HepG2 (cell line): ENCODE results near the gene CIROP. TPM values are rescaled to one million over a fixed set of nuclear protein-coding genes. Genes with fewer than 3 reads are reported as not detected.

Source experiments
- ATF7 ChIP-seq, 2 experiments: fragments of 450-650 bp in 1 of 2; sonication (generic) in 1 of 2; formaldehyde crosslinking in 1 of 2; IDR thresholded peaks; 2 replicates each; pipeline versions ENCODE4 v1.4.0 to v1.6.1; 2016 to 2020; ENCODE audit warnings: antibody characterized with exemption in 1 of 2, mild to moderate bottlenecking in 1 of 2, missing genetic modification reagents in 1 of 2
- CREB1 ChIP-seq, 2 experiments: fragments of 450-650 bp in 1 of 2; IDR thresholded peaks; 2 replicates each; pipeline ENCODE4 v1.6.1; 2016 to 2017; ENCODE audit warnings: control low read depth in 1 of 2, mild to moderate bottlenecking in 1 of 2, missing compliant biosample characterization in 1 of 2, missing genetic modification characterization in 1 of 2
- PCBP2 ChIP-seq: fragments of 200-400 bp; formaldehyde crosslinking; optimal IDR thresholded peaks from 2 replicates; pipeline ENCODE3; 2018; ENCODE audit warnings: low read length, low read depth; ENCODE audit not compliant: poor library complexity, severe bottlenecking
- PRPF4 ChIP-seq: fragments of 200-400 bp; formaldehyde crosslinking; IDR thresholded peaks from 2 replicates; pipeline ENCODE4 v1.6.1; 2016; ENCODE audit warnings: low read length, low read depth; ENCODE audit not compliant: poor library complexity, severe bottlenecking
- REL ChIP-seq: sonication (generic); formaldehyde crosslinking; conservative IDR thresholded peaks from 2 replicates; pipeline ENCODE4 v1.8.0; 2022; ENCODE audit warnings: mild to moderate bottlenecking, missing genetic modification reagents, moderate library complexity
- ZFP1 ChIP-seq: IDR thresholded peaks from 2 replicates; pipeline ENCODE4 v1.6.1; 2016
- ZNF232 ChIP-seq: sonication (generic); formaldehyde crosslinking; IDR thresholded peaks from 2 replicates; pipeline ENCODE4 v1.4.0; 2020; ENCODE audit warnings: missing genetic modification reagents, borderline replicate concordance
- polyA plus RNA-seq, 8 experiments: library from polyadenylated mRNA; depleted of rRNA in 3 of 8; stranded (reverse) in 7 of 8; unstranded in 1 of 8; fragments of >200 nt; fragmentation: Illumina TruSeq in 4 of 8; extraction: Trizol in 4 of 8; gene quantifications; 2 replicates each; pipeline versions ENCODE4 v1.2.1 to v1.2.3, GENCODE V29; 2011 to 2016; ENCODE audit warnings: low read depth in 4 of 8, missing spikeins in 1 of 8, mixed read lengths in 1 of 8; ENCODE audit not compliant: insufficient read depth in 1 of 8
- total RNA-seq, 5 experiments: library from RNA; depleted of rRNA; stranded (reverse); fragments of >200 nt; fragmentation: Illumina TruSeq; extraction: Trizol; gene quantifications; 2 replicates each; pipeline ENCODE4 v1.2.3, GENCODE V29; 2016; ENCODE audit warnings: low read depth in 1 of 5
- TF ChIP-seq, protein P1 (sequence below), 2 experiments: IDR thresholded peaks; 2 replicates each; pipeline ENCODE4 v1.6.1; 2011 to 2012; ENCODE audit warnings: low read length in 2 of 2, borderline replicate concordance in 1 of 2, low read depth in 1 of 2, mild to moderate bottlenecking in 1 of 2, moderate library complexity in 1 of 2
- TF ChIP-seq, protein P2 (sequence below): sonication (generic); formaldehyde crosslinking; IDR thresholded peaks from 2 replicates; pipeline ENCODE4 v1.4.0; 2020; ENCODE audit warnings: missing genetic modification reagents, low read depth, mild to moderate bottlenecking, borderline replicate concordance
- TF ChIP-seq, protein P3 (sequence below): sonication (generic); formaldehyde crosslinking; IDR thresholded peaks from 2 replicates; pipeline ENCODE4 v1.4.0; 2020; ENCODE audit warnings: mild to moderate bottlenecking, missing genetic modification reagents
- TF ChIP-seq, protein P4 (sequence below): sonication (generic); formaldehyde crosslinking; IDR thresholded peaks from 2 replicates; pipeline ENCODE4 v1.5.0; 2020; ENCODE audit warnings: mild to moderate bottlenecking, missing genetic modification reagents, borderline replicate concordance
- TF ChIP-seq, protein P5 (sequence below): sonication (generic); formaldehyde crosslinking; IDR thresholded peaks from 2 replicates; pipeline ENCODE4 v1.5.0; 2020; ENCODE audit warnings: missing genetic modification reagents

CIROP gene
- total and polyA plus RNA-seq, 2 of the 13 experiments (the other 11 are each of a cell fraction or from before 2014, with no cell fraction given) = 0.07 TPM; not detected in 1

DNA sequence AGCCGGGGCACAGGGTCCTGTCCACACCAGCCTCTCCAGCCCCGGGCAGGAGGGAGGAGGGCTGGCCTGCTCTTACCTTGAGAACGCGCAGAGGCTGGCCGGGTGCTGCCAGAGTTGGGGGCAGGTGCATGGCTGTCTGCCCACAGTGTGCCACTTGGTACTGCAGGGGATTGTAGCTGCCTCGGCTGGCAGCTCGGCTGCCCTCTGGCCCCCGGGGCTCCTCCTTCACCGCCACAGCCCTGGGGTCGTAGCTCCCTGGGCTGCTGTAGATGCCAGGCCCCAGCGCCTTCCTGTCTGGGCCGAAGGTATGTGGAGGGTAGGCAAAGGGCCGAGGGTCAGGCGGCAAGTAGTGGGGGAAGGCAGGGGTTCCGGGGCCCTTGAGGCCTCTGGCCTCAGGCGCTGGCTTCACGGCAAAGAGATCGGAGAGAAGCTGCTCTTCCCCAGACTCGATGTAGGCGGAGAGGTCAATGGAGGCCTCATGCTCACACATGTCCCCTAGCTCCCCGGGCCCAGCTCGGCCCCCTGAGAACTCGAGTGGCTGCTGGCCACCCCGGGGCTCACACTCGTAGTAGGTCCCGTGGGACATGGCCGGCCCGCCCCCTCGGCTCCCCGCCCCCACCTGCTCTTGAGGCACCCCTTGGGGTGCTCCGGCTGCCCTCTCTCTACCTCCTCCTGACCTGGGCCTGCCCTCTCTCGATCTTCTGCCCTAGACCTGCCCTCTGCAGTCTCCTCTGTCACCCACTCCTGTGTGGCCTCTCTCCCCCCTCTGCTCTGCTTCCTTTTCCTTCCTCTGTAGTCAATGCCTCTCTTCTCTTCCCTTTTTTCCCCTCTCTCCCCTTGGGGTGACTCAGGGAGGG is 13.9 kb upstream of the CIROP start, which contains the start of gene CEBPE (continued):
- TF ChIP-seq ATF7 (IDR thresholded peaks at IDR 0.05) (no peak), ATF7 (CRISPR knock-in tag; IDR thresholded peaks at IDR 0.05) (no peak), REL (CRISPR knock-in tag) (no peak), ZFP1 (CRISPR knock-in tag) (no peak), PCBP2 (no peak), CREB1 (IDR thresholded peaks at IDR 0.05) (no peak), CREB1 (CRISPR knock-in tag; IDR thresholded peaks at IDR 0.05) (no peak), ZNF232 (CRISPR knock-in tag) (no peak), PRPF4 (no peak)
- TF ChIP-seq, protein P1, sequence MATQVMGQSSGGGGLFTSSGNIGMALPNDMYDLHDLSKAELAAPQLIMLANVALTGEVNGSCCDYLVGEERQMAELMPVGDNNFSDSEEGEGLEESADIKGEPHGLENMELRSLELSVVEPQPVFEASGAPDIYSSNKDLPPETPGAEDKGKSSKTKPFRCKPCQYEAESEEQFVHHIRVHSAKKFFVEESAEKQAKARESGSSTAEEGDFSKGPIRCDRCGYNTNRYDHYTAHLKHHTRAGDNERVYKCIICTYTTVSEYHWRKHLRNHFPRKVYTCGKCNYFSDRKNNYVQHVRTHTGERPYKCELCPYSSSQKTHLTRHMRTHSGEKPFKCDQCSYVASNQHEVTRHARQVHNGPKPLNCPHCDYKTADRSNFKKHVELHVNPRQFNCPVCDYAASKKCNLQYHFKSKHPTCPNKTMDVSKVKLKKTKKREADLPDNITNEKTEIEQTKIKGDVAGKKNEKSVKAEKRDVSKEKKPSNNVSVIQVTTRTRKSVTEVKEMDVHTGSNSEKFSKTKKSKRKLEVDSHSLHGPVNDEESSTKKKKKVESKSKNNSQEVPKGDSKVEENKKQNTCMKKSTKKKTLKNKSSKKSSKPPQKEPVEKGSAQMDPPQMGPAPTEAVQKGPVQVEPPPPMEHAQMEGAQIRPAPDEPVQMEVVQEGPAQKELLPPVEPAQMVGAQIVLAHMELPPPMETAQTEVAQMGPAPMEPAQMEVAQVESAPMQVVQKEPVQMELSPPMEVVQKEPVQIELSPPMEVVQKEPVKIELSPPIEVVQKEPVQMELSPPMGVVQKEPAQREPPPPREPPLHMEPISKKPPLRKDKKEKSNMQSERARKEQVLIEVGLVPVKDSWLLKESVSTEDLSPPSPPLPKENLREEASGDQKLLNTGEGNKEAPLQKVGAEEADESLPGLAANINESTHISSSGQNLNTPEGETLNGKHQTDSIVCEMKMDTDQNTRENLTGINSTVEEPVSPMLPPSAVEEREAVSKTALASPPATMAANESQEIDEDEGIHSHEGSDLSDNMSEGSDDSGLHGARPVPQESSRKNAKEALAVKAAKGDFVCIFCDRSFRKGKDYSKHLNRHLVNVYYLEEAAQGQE (IDR thresholded peaks at IDR 0.05; ENCODE audit: borderline replicate concordance in 1 of 2, low read depth in 1 of 2, low read length in 2 of 2) = no peak
- TF ChIP-seq, protein P2, sequence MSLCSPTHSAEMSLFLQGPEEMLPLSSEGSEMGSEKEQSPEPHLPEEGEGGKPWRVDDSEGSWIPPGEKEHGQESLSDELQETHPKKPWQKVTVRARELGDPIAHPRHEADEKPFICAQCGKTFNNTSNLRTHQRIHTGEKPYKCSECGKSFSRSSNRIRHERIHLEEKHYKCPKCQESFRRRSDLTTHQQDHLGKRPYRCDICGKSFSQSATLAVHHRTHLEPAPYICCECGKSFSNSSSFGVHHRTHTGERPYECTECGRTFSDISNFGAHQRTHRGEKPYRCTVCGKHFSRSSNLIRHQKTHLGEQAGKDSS (CRISPR knock-in tag) = no peak
- TF ChIP-seq, protein P3, sequence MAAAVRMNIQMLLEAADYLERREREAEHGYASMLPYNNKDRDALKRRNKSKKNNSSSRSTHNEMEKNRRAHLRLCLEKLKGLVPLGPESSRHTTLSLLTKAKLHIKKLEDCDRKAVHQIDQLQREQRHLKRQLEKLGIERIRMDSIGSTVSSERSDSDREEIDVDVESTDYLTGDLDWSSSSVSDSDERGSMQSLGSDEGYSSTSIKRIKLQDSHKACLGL (CRISPR knock-in tag) = peak; percentile 21; the same call in 1 of the 2 replicates
- TF ChIP-seq, protein P4, sequence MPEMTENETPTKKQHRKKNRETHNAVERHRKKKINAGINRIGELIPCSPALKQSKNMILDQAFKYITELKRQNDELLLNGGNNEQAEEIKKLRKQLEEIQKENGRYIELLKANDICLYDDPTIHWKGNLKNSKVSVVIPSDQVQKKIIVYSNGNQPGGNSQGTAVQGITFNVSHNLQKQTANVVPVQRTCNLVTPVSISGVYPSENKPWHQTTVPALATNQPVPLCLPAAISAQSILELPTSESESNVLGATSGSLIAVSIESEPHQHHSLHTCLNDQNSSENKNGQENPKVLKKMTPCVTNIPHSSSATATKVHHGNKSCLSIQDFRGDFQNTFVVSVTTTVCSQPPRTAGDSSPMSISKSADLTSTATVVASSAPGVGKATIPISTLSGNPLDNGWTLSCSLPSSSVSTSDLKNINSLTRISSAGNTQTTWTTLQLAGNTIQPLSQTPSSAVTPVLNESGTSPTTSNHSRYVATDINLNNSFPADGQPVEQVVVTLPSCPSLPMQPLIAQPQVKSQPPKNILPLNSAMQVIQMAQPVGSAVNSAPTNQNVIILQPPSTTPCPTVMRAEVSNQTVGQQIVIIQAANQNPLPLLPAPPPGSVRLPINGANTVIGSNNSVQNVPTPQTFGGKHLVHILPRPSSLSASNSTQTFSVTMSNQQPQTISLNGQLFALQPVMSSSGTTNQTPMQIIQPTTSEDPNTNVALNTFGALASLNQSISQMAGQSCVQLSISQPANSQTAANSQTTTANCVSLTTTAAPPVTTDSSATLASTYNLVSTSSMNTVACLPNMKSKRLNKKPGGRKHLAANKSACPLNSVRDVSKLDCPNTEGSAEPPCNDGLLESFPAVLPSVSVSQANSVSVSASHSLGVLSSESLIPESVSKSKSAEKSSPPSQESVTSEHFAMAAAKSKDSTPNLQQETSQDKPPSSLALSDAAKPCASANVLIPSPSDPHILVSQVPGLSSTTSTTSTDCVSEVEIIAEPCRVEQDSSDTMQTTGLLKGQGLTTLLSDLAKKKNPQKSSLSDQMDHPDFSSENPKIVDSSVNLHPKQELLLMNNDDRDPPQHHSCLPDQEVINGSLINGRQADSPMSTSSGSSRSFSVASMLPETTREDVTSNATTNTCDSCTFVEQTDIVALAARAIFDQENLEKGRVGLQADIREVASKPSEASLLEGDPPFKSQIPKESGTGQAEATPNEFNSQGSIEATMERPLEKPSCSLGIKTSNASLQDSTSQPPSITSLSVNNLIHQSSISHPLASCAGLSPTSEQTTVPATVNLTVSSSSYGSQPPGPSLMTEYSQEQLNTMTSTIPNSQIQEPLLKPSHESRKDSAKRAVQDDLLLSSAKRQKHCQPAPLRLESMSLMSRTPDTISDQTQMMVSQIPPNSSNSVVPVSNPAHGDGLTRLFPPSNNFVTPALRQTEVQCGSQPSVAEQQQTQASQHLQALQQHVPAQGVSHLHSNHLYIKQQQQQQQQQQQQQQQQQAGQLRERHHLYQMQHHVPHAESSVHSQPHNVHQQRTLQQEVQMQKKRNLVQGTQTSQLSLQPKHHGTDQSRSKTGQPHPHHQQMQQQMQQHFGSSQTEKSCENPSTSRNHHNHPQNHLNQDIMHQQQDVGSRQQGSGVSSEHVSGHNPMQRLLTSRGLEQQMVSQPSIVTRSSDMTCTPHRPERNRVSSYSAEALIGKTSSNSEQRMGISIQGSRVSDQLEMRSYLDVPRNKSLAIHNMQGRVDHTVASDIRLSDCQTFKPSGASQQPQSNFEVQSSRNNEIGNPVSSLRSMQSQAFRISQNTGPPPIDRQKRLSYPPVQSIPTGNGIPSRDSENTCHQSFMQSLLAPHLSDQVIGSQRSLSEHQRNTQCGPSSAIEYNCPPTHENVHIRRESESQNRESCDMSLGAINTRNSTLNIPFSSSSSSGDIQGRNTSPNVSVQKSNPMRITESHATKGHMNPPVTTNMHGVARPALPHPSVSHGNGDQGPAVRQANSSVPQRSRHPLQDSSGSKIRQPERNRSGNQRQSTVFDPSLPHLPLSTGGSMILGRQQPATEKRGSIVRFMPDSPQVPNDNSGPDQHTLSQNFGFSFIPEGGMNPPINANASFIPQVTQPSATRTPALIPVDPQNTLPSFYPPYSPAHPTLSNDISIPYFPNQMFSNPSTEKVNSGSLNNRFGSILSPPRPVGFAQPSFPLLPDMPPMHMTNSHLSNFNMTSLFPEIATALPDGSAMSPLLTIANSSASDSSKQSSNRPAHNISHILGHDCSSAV (CRISPR knock-in tag) = no peak
- TF ChIP-seq, protein P5, sequence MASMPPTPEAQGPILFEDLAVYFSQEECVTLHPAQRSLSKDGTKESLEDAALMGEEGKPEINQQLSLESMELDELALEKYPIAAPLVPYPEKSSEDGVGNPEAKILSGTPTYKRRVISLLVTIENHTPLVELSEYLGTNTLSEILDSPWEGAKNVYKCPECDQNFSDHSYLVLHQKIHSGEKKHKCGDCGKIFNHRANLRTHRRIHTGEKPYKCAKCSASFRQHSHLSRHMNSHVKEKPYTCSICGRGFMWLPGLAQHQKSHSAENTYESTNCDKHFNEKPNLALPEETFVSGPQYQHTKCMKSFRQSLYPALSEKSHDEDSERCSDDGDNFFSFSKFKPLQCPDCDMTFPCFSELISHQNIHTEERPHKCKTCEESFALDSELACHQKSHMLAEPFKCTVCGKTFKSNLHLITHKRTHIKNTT (CRISPR knock-in tag) = no peak
